ENCODE measurements around the gene BNC2.

Gene BNC2

DNA sequence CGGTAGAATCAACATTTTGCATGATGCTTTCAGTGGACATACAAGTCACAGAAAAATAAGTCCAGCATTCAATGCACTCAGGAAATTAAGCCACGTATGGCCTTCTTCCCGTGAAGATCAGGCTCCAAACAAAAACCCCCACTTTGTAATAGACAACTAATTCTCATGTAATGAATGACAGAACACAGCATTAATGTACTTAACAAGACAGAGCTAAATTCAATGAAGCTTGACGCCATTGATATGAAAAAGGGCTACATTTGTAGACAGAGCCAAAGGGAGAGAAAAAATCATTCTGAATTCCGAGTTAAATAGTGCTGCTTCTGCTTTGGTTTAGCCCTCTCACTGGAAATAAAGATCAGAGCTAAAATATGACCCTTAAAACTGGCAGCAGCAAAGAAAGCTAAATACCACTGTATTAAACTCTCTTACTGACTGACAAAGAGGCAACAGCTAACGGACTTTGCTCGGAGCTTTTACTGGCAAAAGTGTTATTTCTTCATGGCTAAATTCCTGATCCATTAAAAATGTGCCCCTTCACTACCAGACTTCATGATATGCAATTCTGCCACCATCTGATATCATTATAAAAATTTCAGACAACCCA, 250.5 kb downstream of the BNC2 start:
- TF ChIP-seq, protein P1, sequence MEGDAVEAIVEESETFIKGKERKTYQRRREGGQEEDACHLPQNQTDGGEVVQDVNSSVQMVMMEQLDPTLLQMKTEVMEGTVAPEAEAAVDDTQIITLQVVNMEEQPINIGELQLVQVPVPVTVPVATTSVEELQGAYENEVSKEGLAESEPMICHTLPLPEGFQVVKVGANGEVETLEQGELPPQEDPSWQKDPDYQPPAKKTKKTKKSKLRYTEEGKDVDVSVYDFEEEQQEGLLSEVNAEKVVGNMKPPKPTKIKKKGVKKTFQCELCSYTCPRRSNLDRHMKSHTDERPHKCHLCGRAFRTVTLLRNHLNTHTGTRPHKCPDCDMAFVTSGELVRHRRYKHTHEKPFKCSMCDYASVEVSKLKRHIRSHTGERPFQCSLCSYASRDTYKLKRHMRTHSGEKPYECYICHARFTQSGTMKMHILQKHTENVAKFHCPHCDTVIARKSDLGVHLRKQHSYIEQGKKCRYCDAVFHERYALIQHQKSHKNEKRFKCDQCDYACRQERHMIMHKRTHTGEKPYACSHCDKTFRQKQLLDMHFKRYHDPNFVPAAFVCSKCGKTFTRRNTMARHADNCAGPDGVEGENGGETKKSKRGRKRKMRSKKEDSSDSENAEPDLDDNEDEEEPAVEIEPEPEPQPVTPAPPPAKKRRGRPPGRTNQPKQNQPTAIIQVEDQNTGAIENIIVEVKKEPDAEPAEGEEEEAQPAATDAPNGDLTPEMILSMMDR (IDR thresholded peaks at IDR 0.05; ENCODE audit: unreplicated experiment in 3 of 3): no peak
- H3K27ac Mint-ChIP-seq: peak overlapping the region; percentile 91 to 95 (median 92)
- H3K36me3 Mint-ChIP-seq (ENCODE audit: low read depth): no peaks in the 10 kb centered on the region
- H3K4me3 Mint-ChIP-seq: peak overlapping the region in 1 of 3 experiments; percentile 22
- no peaks in the 10 kb centered on the region for H3K27me3 Mint-ChIP-seq (ENCODE audit: low read depth)
- peaks cover 59% of the 10 kb centered on the region for H3K4me1 Mint-ChIP-seq
- H3K9me3 Mint-ChIP-seq: no peaks in the 10 kb centered on the region

DNA sequence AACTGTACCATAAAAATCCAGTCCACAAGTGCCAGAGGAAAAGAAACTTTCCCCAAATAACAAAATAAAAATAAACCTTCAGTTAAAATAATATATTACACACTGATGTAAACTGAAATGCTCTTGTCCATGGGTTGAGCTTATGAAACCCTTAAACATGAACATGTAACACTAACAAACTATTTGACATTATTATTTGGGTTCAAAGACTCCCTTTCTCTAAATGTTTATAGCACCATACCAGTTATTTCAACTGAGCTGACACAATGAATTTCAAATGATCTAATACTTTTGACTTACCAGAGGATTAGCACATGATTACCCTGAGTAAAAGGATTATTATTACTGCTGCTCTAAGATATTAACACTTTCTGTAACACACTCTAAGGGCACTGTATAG, 251.1 kb downstream of the BNC2 start:
- Mint-ChIP-seq H3K27ac (peak overlapping the region; percentile 91 to 95 (median 92)), H3K4me1 (peaks cover 53% of the 10 kb centered on the region), H3K4me3 (peak overlapping the region in 1 of 3 experiments; percentile 22), H3K9me3 (no peaks in the 10 kb centered on the region), H3K36me3 (ENCODE audit: low read depth) (no peaks in the 10 kb centered on the region), H3K27me3 (ENCODE audit: low read depth) (no peaks in the 10 kb centered on the region)
- TF ChIP-seq, protein P1 (IDR thresholded peaks at IDR 0.05; ENCODE audit: unreplicated experiment in 3 of 3): no peak

DNA sequence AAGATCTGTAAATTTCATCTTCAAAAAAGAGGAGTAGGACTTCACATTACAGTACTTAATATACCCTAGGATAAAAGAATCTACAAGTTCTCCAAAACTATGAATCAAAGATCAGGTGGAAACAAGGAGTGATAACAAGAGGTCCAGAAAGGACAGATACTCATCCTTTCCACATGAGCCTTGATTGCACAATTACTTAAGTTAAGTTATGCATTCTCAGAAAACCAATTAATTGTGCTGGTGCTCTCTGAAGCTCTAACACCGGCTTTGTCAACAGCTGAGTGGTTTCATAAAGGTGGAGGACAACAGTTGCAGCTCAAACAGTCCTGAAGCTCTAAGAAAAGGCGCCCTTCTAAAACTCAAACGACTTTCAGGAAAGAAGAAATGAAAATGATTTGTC, 251.9 kb downstream of the BNC2 start:
- Mint-ChIP-seq H3K36me3 (ENCODE audit: low read depth) (no peaks in the 10 kb centered on the region), H3K9me3 (no peaks in the 10 kb centered on the region), H3K4me3 (no peak overlapping the region), H3K4me1 (peaks cover 49% of the 10 kb centered on the region), H3K27me3 (ENCODE audit: low read depth) (no peaks in the 10 kb centered on the region), H3K27ac (peak overlapping the region; percentile 88 to 95 (median 92))
- TF ChIP-seq, protein P1 (IDR thresholded peaks at IDR 0.05; ENCODE audit: unreplicated experiment in 3 of 3): no peak

DNA sequence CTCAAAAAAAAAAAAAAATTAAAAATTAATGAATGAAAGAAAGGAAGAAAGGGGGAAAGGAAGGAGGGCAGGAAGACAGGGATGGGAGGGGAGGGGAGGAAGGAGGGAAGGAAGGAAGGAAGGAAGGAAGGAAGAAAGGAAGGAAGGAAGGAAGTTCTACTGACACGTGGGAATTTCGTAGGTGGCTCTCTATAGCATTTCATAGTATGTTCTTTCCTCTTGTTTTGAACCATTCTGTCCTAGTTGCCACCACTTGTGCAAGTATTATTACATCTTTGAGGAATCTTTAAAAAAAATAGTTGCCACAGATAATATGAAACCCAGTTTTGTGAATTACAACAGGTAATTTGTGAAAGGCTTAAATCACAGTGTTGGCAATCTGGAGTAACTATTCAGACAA, 253.8 kb downstream of the BNC2 start:
- Mint-ChIP-seq H3K4me3 (no peak overlapping the region), H3K4me1 (peaks cover 50% of the 10 kb centered on the region), H3K9me3 (no peaks in the 10 kb centered on the region), H3K36me3 (ENCODE audit: low read depth) (no peaks in the 10 kb centered on the region), H3K27me3 (ENCODE audit: low read depth) (no peaks in the 10 kb centered on the region), H3K27ac (no peak overlapping the region)
- TF ChIP-seq, protein P1 (IDR thresholded peaks at IDR 0.05; ENCODE audit: unreplicated experiment in 3 of 3): no peak

DNA sequence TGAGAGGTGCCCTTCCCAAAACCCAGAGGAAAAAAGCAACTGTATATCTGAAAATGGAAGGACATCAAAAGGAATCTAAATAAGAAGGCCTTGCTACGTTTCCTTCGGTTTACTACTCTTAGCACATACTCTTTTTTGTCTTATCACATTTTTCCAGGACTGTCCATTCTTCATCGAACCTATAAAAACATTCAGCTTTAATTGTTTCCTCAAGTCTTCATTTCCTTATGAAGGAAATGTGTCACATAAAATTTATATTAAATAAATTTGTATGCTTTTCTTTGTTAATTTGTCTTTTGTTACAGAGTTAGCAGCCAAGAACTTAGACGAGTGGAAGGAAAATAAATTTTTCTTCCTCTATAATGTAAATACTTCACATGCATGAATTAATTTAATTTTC, 255.0 kb downstream of the BNC2 start:
- no peaks in the 10 kb centered on the region for H3K27me3 Mint-ChIP-seq (ENCODE audit: low read depth)
- no peak overlapping the region for H3K4me3 Mint-ChIP-seq
- TF ChIP-seq, protein P1 (IDR thresholded peaks at IDR 0.05; ENCODE audit: unreplicated experiment in 3 of 3): no peak
- H3K27ac Mint-ChIP-seq: peak overlapping the region in 1 of 3 experiments; percentile 27
- H3K36me3 Mint-ChIP-seq (ENCODE audit: low read depth): no peaks in the 10 kb centered on the region
- H3K9me3 Mint-ChIP-seq: no peaks in the 10 kb centered on the region
- peaks cover 52% of the 10 kb centered on the region for H3K4me1 Mint-ChIP-seq

DNA sequence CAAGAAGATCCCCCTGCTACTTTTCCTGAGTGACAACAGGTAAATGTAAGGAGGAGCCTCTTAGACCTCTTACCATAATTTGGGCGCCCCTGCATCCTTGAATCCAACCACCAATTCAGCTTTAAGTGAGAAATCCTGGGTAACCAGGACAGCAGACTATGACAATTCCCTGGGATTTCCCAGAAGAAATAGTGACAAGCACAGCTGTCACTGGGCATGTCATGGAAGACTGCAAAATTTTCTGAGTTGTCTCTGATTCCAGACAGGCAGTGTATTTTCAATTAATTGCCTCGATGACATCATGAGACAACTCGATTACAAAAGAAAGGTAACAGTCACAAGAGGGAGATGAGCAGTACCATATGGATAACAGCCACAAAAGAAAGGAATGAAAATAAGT, 256.9 kb downstream of the BNC2 start:
- Mint-ChIP-seq H3K27me3 (ENCODE audit: low read depth) (no peaks in the 10 kb centered on the region), H3K4me3 (no peak overlapping the region), H3K27ac (no peak overlapping the region), H3K4me1 (peaks cover 35% of the 10 kb centered on the region), H3K36me3 (ENCODE audit: low read depth) (no peaks in the 10 kb centered on the region), H3K9me3 (no peaks in the 10 kb centered on the region)
- TF ChIP-seq, protein P1 (IDR thresholded peaks at IDR 0.05; ENCODE audit: unreplicated experiment in 3 of 3): no peak
